H1 (cell line): Measurements from ENCODE around the gene KLHL17. TPM values are rescaled to one million over a fixed set of nuclear protein-coding genes. Genes with fewer than 3 reads are reported as not detected.
A peak's percentile ranks its signal among the peaks of the same experiment; 100 is the strongest.

Source experiments
- ASH2L ChIP-seq: fragments of 200-600, 300-600 bp; sonication (generic); IDR thresholded peaks from one replicate; pipeline ENCODE4 v1.7.1; 2017; ENCODE audit warnings: low read length
- CBX5 ChIP-seq: fragments of 300-800, 300-1000 bp; sonication (generic); IDR thresholded peaks from 2 replicates; pipeline ENCODE4 v1.7.1; 2016; ENCODE audit warnings: antibody characterized with exemption, low read length, low read depth
- CEBPB ChIP-seq: IDR thresholded peaks from 2 replicates; pipeline ENCODE4 v1.6.1; 2012; ENCODE audit warnings: low read depth, low read length
- CHD1 ChIP-seq: IDR thresholded peaks from 2 replicates; pipeline ENCODE4 v1.6.1; 2012; ENCODE audit warnings: low read depth, low read length, improper control_type of control experiment
- CHD7 ChIP-seq: fragments of 300-600 bp; sonication (generic); IDR thresholded peaks from 2 replicates; pipeline ENCODE4 v1.7.1; 2012; ENCODE audit warnings: low read length, moderate library complexity, mild to moderate bottlenecking, inconsistent platforms; ENCODE audit not compliant: insufficient replicate concordance
- E2F6 ChIP-seq: IDR thresholded peaks from 2 replicates; pipeline ENCODE4 v1.6.1; 2012; ENCODE audit warnings: inconsistent platforms
- HDAC6 ChIP-seq: IDR thresholded peaks from one replicate; pipeline ENCODE4 v1.7.1; 2012; ENCODE audit warnings: low read depth, mild to moderate bottlenecking, inconsistent platforms, low read length, moderate library complexity
- KDM1A ChIP-seq: fragments of 200-600, 300-600 bp; sonication (generic); IDR thresholded peaks from 2 replicates; pipeline ENCODE4 v1.7.1; 2016; ENCODE audit warnings: mild to moderate bottlenecking, low read length, borderline replicate concordance
- PHF8 ChIP-seq: fragments of 200-600 bp; sonication (generic); conservative IDR thresholded peaks from 2 replicates; pipeline ENCODE4 v1.7.1; 2012; ENCODE audit warnings: low read depth, mild to moderate bottlenecking, inconsistent platforms, low read length, moderate library complexity
- TBP ChIP-seq: IDR thresholded peaks from 2 replicates; pipeline ENCODE4 v1.6.1; 2011; ENCODE audit warnings: low read depth, low read length, improper control_type of control experiment
- polyA plus RNA-seq, 7 experiments: library from polyadenylated mRNA; depleted of rRNA in 3 of 7; stranded (reverse) in 5 of 7; unstranded in 2 of 7; fragments of >200 nt in 5 of 7; fragments of 200-250 nt in 2 of 7; gene quantifications; 1 replicate in 5 of 7; 2 replicates in 1 of 7; 4 replicates in 1 of 7; pipeline versions ENCODE4 v1.2.1 to v1.2.3, GENCODE V29; 2011 to 2013; ENCODE audit warnings: missing spikeins in 2 of 7, mixed read lengths in 2 of 7
- total RNA-seq: library from RNA; stranded (reverse); fragmentation: NEBNext Ultra II Directional; extraction: Animal tissue kit (Norgen Biotek cat#: 25700); gene quantifications from 2 replicates; pipeline ENCODE4 v1.2.1, GENCODE V29; 2021

KLHL17 gene
- total and polyA plus RNA-seq, 2 of the 8 experiments (the other 6 are each of a cell fraction or from before 2014, with no cell fraction given) = 32.6 to 36.1 TPM

GRCh38 chr1:925561-926421, 34.6 kb upstream of the KLHL17 start (continued):
- TF ChIP-seq CHD7 = no peak
- no peak for TF ChIP-seq HDAC6
- 0 out of 2 replicates have a peak, but pooled peaks have one; percentile 5 for TF ChIP-seq E2F6
- TF ChIP-seq CHD1 = no peak
- no peak for TF ChIP-seq CEBPB
- no peak for TF ChIP-seq CBX5
- no peak for TF ChIP-seq ASH2L
- no peak for TF ChIP-seq TBP
- TF ChIP-seq KDM1A = no peak
- TF ChIP-seq PHF8 = no peak
